OCI-LY1 (cell line): ENCODE data around the gene UHMK1.

Experiments
- H2AFZ ChIP-seq: fragments of 200-600 bp; sonication (generic), shearing (Covaris generic); 2 replicates; pipeline ENCODE4 v1.6.0; 2014; ENCODE audit warnings: antibody characterized with exemption, mild to moderate bottlenecking, low read length
- H3F3A ChIP-seq: fragments of 200-600 bp; sonication (generic), shearing (Covaris generic); 2 replicates; pipeline ENCODE4 v1.6.0; 2014; ENCODE audit warnings: mild to moderate bottlenecking, antibody characterized with exemption, low read length, moderate library complexity; ENCODE audit not compliant: insufficient read depth
- H3K27ac ChIP-seq: fragments of 200-600 bp; sonication (generic); 2 replicates; pipeline ENCODE4 v1.5.1; 2014; ENCODE audit warnings: low read length, mixed run types, mild to moderate bottlenecking, low read depth; ENCODE audit not compliant: poor library complexity, severe bottlenecking
- H3K27me3 ChIP-seq: fragments of 200-600 bp; sonication (generic); 2 replicates; pipeline ENCODE4 v1.6.0; 2014; ENCODE audit warnings: antibody characterized with exemption, mild to moderate bottlenecking, low read length, moderate library complexity; ENCODE audit not compliant: insufficient read depth
- H3K36me3 ChIP-seq: fragments of 200-600 bp; sonication (generic); 2 replicates; pipeline ENCODE4 v1.6.1; 2014; ENCODE audit warnings: mild to moderate bottlenecking, antibody characterized with exemption, low read length, moderate library complexity, mixed read lengths; ENCODE audit not compliant: insufficient read depth
- H3K4me1 ChIP-seq: fragments of 200-600 bp; sonication (generic); 2 replicates; pipeline ENCODE4 v1.5.1; 2014; ENCODE audit warnings: mild to moderate bottlenecking, low read length, moderate library complexity; ENCODE audit not compliant: insufficient read depth, severe bottlenecking
- H3K4me2 ChIP-seq: fragments of 200-600 bp; sonication (generic), shearing (Covaris generic); 2 replicates; pipeline ENCODE4 v1.6.1; 2014; ENCODE audit warnings: low read length
- H3K4me3 ChIP-seq: fragments of 200-600 bp; sonication (generic); 2 replicates; pipeline ENCODE4 v1.5.1; 2014; ENCODE audit warnings: low read length, low read depth, mild to moderate bottlenecking, mixed read lengths; ENCODE audit not compliant: poor library complexity, severe bottlenecking
- H3K79me2 ChIP-seq: fragments of 200-600 bp; shearing (Covaris generic); 2 replicates; pipeline ENCODE4 v1.6.1; 2016; ENCODE audit warnings: mixed run types, low read length, mixed read lengths; ENCODE audit not compliant: insufficient read depth
- H3K9ac ChIP-seq: fragments of 200-600 bp; sonication (generic), shearing (Covaris generic); 2 replicates; pipeline ENCODE4 v1.6.1; 2014; ENCODE audit warnings: mild to moderate bottlenecking, low read length, mixed read lengths
- H3K9me2 ChIP-seq: fragments of 200-600 bp; sonication (generic), shearing (Covaris generic); 2 replicates; pipeline ENCODE4 v1.6.1; 2014; ENCODE audit warnings: low read depth, mild to moderate bottlenecking, low read length, mixed read lengths
- H3K9me3 ChIP-seq: fragments of 200-600 bp; shearing (Covaris generic); 2 replicates; pipeline ENCODE4 v1.6.1; 2014; ENCODE audit warnings: low read length, mixed read lengths
- H4K20me1 ChIP-seq: fragments of 200-600 bp; sonication (generic), shearing (Covaris generic); 2 replicates; pipeline ENCODE4 v1.6.0; 2016; ENCODE audit warnings: mild to moderate bottlenecking, low read length; ENCODE audit not compliant: insufficient read depth
- EZH2 ChIP-seq: fragments of 200-600 bp; sonication (generic), shearing (Covaris generic); IDR thresholded peaks from 2 replicates; pipeline ENCODE4 v1.8.0; 2017; ENCODE audit warnings: borderline replicate concordance, mixed run types, mild to moderate bottlenecking, antibody characterized with exemption, low read length, moderate library complexity, mixed read lengths
- TF ChIP-seq, protein P1 (sequence below): fragments of 200-600 bp; sonication (generic), shearing (Covaris generic); IDR thresholded peaks from 2 replicates; pipeline ENCODE4 v1.5.1; 2017; ENCODE audit warnings: mild to moderate bottlenecking, antibody characterized with exemption, low read length, moderate library complexity, mixed read lengths

UHMK1 gene

DNA sequence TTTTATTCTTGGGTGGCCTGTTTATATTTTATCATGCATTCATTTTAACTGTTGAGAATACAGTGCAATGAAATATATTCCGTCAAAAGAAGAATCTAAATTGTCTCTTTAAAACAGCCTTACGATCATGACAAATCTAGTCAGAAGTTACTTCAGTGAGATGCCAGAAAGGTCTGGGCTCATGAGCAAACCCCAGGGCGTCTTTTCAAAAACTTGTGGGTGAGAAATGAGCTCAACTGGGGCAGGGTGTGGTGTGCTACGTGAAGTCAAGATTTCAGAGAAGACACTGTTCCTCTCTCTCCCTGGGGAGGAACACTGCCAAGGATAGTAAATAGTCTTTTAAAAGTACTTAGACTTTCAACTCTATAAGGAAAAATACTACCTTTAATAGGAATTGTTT, 50.6 kb downstream of the UHMK1 start:
- H3K9ac ChIP-seq, result no peak overlapping the region
- TF ChIP-seq, protein P1, sequence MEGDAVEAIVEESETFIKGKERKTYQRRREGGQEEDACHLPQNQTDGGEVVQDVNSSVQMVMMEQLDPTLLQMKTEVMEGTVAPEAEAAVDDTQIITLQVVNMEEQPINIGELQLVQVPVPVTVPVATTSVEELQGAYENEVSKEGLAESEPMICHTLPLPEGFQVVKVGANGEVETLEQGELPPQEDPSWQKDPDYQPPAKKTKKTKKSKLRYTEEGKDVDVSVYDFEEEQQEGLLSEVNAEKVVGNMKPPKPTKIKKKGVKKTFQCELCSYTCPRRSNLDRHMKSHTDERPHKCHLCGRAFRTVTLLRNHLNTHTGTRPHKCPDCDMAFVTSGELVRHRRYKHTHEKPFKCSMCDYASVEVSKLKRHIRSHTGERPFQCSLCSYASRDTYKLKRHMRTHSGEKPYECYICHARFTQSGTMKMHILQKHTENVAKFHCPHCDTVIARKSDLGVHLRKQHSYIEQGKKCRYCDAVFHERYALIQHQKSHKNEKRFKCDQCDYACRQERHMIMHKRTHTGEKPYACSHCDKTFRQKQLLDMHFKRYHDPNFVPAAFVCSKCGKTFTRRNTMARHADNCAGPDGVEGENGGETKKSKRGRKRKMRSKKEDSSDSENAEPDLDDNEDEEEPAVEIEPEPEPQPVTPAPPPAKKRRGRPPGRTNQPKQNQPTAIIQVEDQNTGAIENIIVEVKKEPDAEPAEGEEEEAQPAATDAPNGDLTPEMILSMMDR, result no peak
- no peak for TF ChIP-seq EZH2
- H3K36me3 ChIP-seq, result no peaks in the 10 kb centered on the region; the same call in 1 of the 2 replicates
- H3K4me3 ChIP-seq, result no peak overlapping the region
- H3F3A ChIP-seq, result no peaks in the 10 kb centered on the region
- H3K9me3 ChIP-seq, result 0 out of 2 replicates have a peak, but pooled peaks cover 2% of the 10 kb centered on the region
- H3K4me1 ChIP-seq, result no peaks in the 10 kb centered on the region
- no peak overlapping the region for H3K4me2 ChIP-seq
- H3K27me3 ChIP-seq, result no peaks in the 10 kb centered on the region
- no peaks in the 10 kb centered on the region for H3K79me2 ChIP-seq
- H3K9me2 ChIP-seq, result no peaks in the 10 kb centered on the region
- H4K20me1 ChIP-seq, result no peaks in the 10 kb centered on the region
- H3K27ac ChIP-seq, result no peak overlapping the region
- peak overlapping the region; percentile 89 for H2AFZ ChIP-seq

- H2AFZ ChIP-seq, result no peak overlapping the region
- TF ChIP-seq EZH2, result no peak
- TF ChIP-seq, protein P1, result no peak
- no peaks in the 10 kb centered on the region for H3K27me3 ChIP-seq
- no peaks in the 10 kb centered on the region; the same call in 1 of the 2 replicates for H3K36me3 ChIP-seq
- H3K9ac ChIP-seq, result no peak overlapping the region
- no peaks in the 10 kb centered on the region for H3F3A ChIP-seq
- H3K9me2 ChIP-seq, result no peaks in the 10 kb centered on the region
- no peak overlapping the region for H3K4me2 ChIP-seq
- no peaks in the 10 kb centered on the region for H3K79me2 ChIP-seq
- no peaks in the 10 kb centered on the region for H3K9me3 ChIP-seq
- no peaks in the 10 kb centered on the region for H3K4me1 ChIP-seq
- H4K20me1 ChIP-seq, result no peaks in the 10 kb centered on the region
- no peak overlapping the region for H3K4me3 ChIP-seq
- H3K27ac ChIP-seq, result no peak overlapping the region
These were observed 51.4 kb downstream of the UHMK1 start for GRCh38 chr1:162549001-162549400.

- H3K27ac ChIP-seq, result no peak overlapping the region
- no peaks in the 10 kb centered on the region; the same call in 1 of the 2 replicates for H3K36me3 ChIP-seq
- no peaks in the 10 kb centered on the region for H3F3A ChIP-seq
- H3K79me2 ChIP-seq, result no peaks in the 10 kb centered on the region
- no peaks in the 10 kb centered on the region for H3K4me1 ChIP-seq
- H3K9me2 ChIP-seq, result no peaks in the 10 kb centered on the region
- no peak overlapping the region for H3K9ac ChIP-seq
- H4K20me1 ChIP-seq, result no peaks in the 10 kb centered on the region
- H3K4me2 ChIP-seq, result no peak overlapping the region
- no peak overlapping the region for H2AFZ ChIP-seq
- H3K27me3 ChIP-seq, result no peaks in the 10 kb centered on the region
- H3K9me3 ChIP-seq, result no peaks in the 10 kb centered on the region
- no peak for TF ChIP-seq EZH2
- TF ChIP-seq, protein P1, result no peak
- no peak overlapping the region for H3K4me3 ChIP-seq
These were observed 53.3 kb downstream of the UHMK1 start for GRCh38 chr1:162550925-162551324.
